AG09309 (cell line): ENCODE measurements around the gene KCNAB2.

ENCODE experiments used
- DNase-seq: peaks from one replicate; pipeline ENCODE4 v3.0.0-alpha.2; 2010; ENCODE audit warnings: low read depth
- H3K4me3 ChIP-seq: 2 replicates; pipeline ENCODE4 v1.5.1; 2011; ENCODE audit warnings: mild to moderate bottlenecking, low read depth, low read length, moderate library complexity; ENCODE audit not compliant: control insufficient read depth
- CTCF ChIP-seq: IDR thresholded peaks from 2 replicates; pipeline ENCODE4 v1.5.1; 2011; ENCODE audit warnings: mild to moderate bottlenecking, low read depth, low read length, inconsistent platforms; ENCODE audit not compliant: insufficient read depth, control insufficient read depth; ENCODE audit errors: missing control alignments

The KCNAB2 gene

GRCh38 chr1:6101826-6102531 lies 56.3 kb downstream of the KCNAB2 start:
- TF ChIP-seq CTCF, result no peak
- no peak overlapping the region for H3K4me3 ChIP-seq
- DNase-seq, result no peak

GRCh38 chr1:6102532-6102845 lies 56.8 kb downstream of the KCNAB2 start:
- H3K4me3 ChIP-seq, result no peak overlapping the region
- no peak for DNase-seq
- TF ChIP-seq CTCF, result no peak

GRCh38 chr1:6103111-6103853 lies 57.6 kb downstream of the KCNAB2 start:
- no peak for TF ChIP-seq CTCF
- no peak overlapping the region for H3K4me3 ChIP-seq
- DNase-seq, result no peak

- no peak for TF ChIP-seq CTCF
- no peak overlapping the region for H3K4me3 ChIP-seq
- DNase-seq, result no peak
These were observed 58.3 kb downstream of the KCNAB2 start for GRCh38 chr1:6103854-6104530.

- no peak overlapping the region for H3K4me3 ChIP-seq
- TF ChIP-seq CTCF, result no peak
- no peak for DNase-seq
These were observed 58.9 kb downstream of the KCNAB2 start for GRCh38 chr1:6104631-6105030.

- DNase-seq, result no peak
- no peak for TF ChIP-seq CTCF
- H3K4me3 ChIP-seq, result no peak overlapping the region
These were observed 59.6 kb downstream of the KCNAB2 start for GRCh38 chr1:6105218-6105679.
